Natural killer cell (primary cell): ENCODE data around the gene DPP9. TPM values are rescaled to one million over a fixed set of nuclear protein-coding genes. Genes with fewer than 3 reads are reported as not detected.

Experiments used
- ATAC-seq, 3 donors: fragments of 150-1000 bp in 2 of 3; fragments of 200-7000 bp in 1 of 3; cut with Tn5 transposase; 1 replicate in 1 of 3; 2 replicates in 2 of 3; pipeline ENCODE4 v1.10.0; 2021; ENCODE audit warnings: mild to moderate bottlenecking in 2 of 3, moderate library complexity in 2 of 3
- DNase-seq, 2 donors: peaks; one replicate each; pipeline versions ENCODE4 v3.0.0 to v3.0.0-alpha.2; 2013 to 2021; ENCODE audit warnings: mixed read lengths in 1 of 2
- H3K27ac ChIP-seq: one replicate; pipeline ENCODE4 v1.5.1; 2013; ENCODE audit warnings: mild to moderate bottlenecking, low read length
- H3K27me3 ChIP-seq: one replicate; pipeline ENCODE4 v1.6.1; 2013; ENCODE audit warnings: low read length; ENCODE audit not compliant: control insufficient read depth, insufficient read depth
- H3K36me3 ChIP-seq: one replicate; pipeline ENCODE4 v1.6.1; 2013; ENCODE audit warnings: low read length; ENCODE audit not compliant: control insufficient read depth, insufficient read depth
- H3K4me1 ChIP-seq: one replicate; pipeline ENCODE4 v1.6.1; 2013; ENCODE audit warnings: low read length; ENCODE audit not compliant: control insufficient read depth, insufficient read depth
- H3K4me3 ChIP-seq: one replicate; pipeline ENCODE4 v1.5.1; 2013; ENCODE audit warnings: low read length
- H3K9me3 ChIP-seq: one replicate; pipeline ENCODE4 v1.6.1; 2013; ENCODE audit warnings: low read length; ENCODE audit not compliant: control insufficient read depth, insufficient read depth
- H3K27ac Mint-ChIP-seq, 2 donors: one replicate each; pipeline ENCODE4 v1.8.0; 2022; ENCODE audit warnings: mild to moderate bottlenecking in 2 of 2, mixed read lengths in 2 of 2, moderate library complexity in 1 of 2
- H3K27me3 Mint-ChIP-seq, 2 donors: one replicate each; pipeline ENCODE4 v1.8.0; 2022; ENCODE audit warnings: low read depth in 2 of 2, mixed read lengths in 2 of 2
- H3K36me3 Mint-ChIP-seq: one replicate; pipeline ENCODE4 v1.8.0; 2022; ENCODE audit warnings: mixed read lengths
- H3K4me1 Mint-ChIP-seq, 2 donors: one replicate each; pipeline ENCODE4 v1.8.0; 2022; ENCODE audit warnings: mixed read lengths in 2 of 2
- H3K4me3 Mint-ChIP-seq: one replicate; pipeline ENCODE4 v1.8.0; 2022; ENCODE audit warnings: mild to moderate bottlenecking, moderate library complexity, mixed read lengths
- H3K9me3 Mint-ChIP-seq, 2 donors: one replicate each; pipeline ENCODE4 v1.8.0; 2022; ENCODE audit warnings: mixed read lengths in 2 of 2
- CTCF ChIP-seq: fragments of 200-600 bp; IDR thresholded peaks from one replicate; pipeline ENCODE4 v1.8.0; 2022; ENCODE audit warnings: antibody characterized with exemption
- WGBS: methylation state at CpG from one replicate; pipeline ENCODE4 v1.1.7; 2013; ENCODE audit warnings: missing lambda C conversion rate; ENCODE audit not compliant: insufficient coverage; 5-methylcytosine and 5-hydroxymethylcytosine counted together
- intact Hi-C: fragments of 100-400 bp; cut with micrococcal nuclease; formaldehyde crosslinking; loops from one replicate; pipeline ENCODE4 v1.14.2; 2022
- total RNA-seq, 4 donors: library from RNA; stranded (reverse); fragments of 120-200 nt in 1 of 4; gene quantifications; one replicate each; pipeline versions ENCODE4 v1.2.3 to v1.2.4, GENCODE V29; 2013 to 2022

DPP9 gene
- total RNA-seq, 3 donors from 2014 or later (not counting 1 experiment from before 2014, with no cell fraction given) = 133 to 183 (median 165) TPM

DNA sequence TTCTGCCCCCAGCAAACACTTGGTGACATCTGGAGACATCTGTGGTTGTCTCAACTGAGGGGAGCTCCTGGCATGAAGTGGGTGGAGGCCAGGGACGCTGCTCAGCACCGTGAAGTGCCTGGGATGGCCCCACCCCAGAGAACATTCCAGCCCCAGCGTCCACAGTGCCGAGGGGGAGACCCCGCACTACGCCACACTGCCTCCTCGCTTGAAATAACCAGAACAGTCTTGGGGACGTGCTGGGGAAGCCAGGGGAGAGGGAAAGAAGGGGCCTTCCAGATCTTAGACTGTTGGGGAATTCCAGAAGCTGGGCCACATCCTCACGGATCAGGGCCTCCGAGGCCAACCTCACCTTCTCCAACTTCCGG lies 4.2 kb downstream of the DPP9 start:
- Mint-ChIP-seq H3K4me1 (peaks cover 25 to 43% of the 10 kb centered on the region in 2 donors), H3K9me3 (no peaks in the 10 kb centered on the region), H3K4me3 (no peak overlapping the region), H3K27ac (no peak overlapping the region), H3K36me3 (peaks cover 6% of the 10 kb centered on the region), H3K27me3 (peaks cover 0 to 3% of the 10 kb centered on the region in 2 donors)
- Histone ChIP-seq H3K36me3 (peaks cover 62% of the 10 kb centered on the region), H3K4me1 (peaks cover 26% of the 10 kb centered on the region), H3K4me3 (no peak overlapping the region), H3K27me3 (no peaks in the 10 kb centered on the region), H3K9me3 (no peaks in the 10 kb centered on the region), H3K27ac (no peak overlapping the region)
- intact Hi-C loops = no loop called here
- DNase-seq (no peak), ATAC-seq (no peak)
- no peak for TF ChIP-seq CTCF
- 92% methylated on average over 11 of the region's 11 CpGs for WGBS

GRCh38 chr19:4717966-4718701 lies 5.5 kb downstream of the DPP9 start:
- H3K27me3 ChIP-seq = no peaks in the 10 kb centered on the region
- no peak overlapping the region for H3K4me3 ChIP-seq
- intact Hi-C loops = no loop called here
- peaks cover 24% of the 10 kb centered on the region for H3K4me1 ChIP-seq
- peaks cover 17 to 31% of the 10 kb centered on the region in 2 donors for H3K4me1 Mint-ChIP-seq
- no peak overlapping the region for H3K27ac Mint-ChIP-seq
- peaks cover 74% of the 10 kb centered on the region for H3K36me3 ChIP-seq
- H3K9me3 Mint-ChIP-seq = no peaks in the 10 kb centered on the region
- no peak overlapping the region for H3K27ac ChIP-seq
- no peaks in the 10 kb centered on the region for H3K27me3 Mint-ChIP-seq
- H3K4me3 Mint-ChIP-seq = no peak overlapping the region
- 94% methylated on average over 15 of the region's 15 CpGs for WGBS
- DNase-seq (no peak), ATAC-seq (no peak)
- peaks cover 8% of the 10 kb centered on the region for H3K36me3 Mint-ChIP-seq
- no peaks in the 10 kb centered on the region for H3K9me3 ChIP-seq
- no peak for TF ChIP-seq CTCF

DNA sequence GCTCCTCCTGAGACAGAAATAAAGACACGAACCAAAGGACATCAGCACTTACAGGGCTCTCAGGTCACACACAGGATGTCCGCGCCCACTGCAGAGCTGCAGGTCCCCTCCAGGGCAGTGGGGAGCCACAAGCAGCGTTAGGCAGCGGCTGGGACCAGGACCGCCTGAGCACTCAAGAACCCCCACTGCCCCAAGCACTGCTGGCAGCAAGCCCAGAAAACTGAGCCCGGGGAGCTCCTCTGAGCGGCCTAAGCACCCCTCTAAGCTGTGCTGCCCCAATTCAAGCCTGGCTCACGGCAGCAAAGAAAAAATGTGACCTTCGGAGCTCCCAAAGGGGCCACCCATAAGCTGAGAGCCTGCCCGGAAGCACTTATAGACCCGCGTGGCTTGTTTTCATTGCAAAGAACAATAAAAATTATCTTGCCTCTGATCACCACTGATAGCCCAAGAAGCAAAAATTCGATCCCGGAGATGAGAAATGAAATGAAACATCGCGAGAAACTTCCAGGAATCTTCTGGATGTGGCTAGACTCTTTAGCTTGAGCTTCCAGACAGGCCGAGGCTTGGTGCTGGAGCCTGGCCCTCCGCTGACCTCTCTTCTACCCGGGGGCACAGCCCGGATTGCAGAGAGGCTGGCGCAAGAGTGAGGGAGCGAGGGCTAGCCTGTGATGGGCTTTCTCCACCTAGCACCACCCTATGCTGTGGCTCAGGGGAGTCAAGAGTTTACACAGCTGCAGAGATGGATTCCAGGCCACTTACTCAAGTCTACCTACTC lies 6.3 kb downstream of the DPP9 start:
- ATAC-seq (no peak), DNase-seq (no peak)
- Mint-ChIP-seq H3K9me3 (no peaks in the 10 kb centered on the region), H3K4me1 (peaks cover 10 to 23% of the 10 kb centered on the region in 2 donors), H3K4me3 (no peak overlapping the region), H3K27ac (no peak overlapping the region), H3K27me3 (no peaks in the 10 kb centered on the region), H3K36me3 (peaks cover 8% of the 10 kb centered on the region)
- Histone ChIP-seq H3K4me1 (peaks cover 17% of the 10 kb centered on the region), H3K9me3 (no peaks in the 10 kb centered on the region), H3K4me3 (no peak overlapping the region), H3K27ac (no peak overlapping the region), H3K36me3 (peaks cover 82% of the 10 kb centered on the region), H3K27me3 (no peaks in the 10 kb centered on the region)
- 94% methylated on average over 23 of the region's 23 CpGs for WGBS
- no peak for TF ChIP-seq CTCF
- intact Hi-C loops = no loop called here
